Uterus (tissue), 2 donors: ENCODE measurements around the gene CDRT15L2.

Source experiments
- POLR2A ChIP-seq, 2 donors: fragments of 450-650 bp; IDR thresholded peaks; one replicate each; pipeline ENCODE4 v1.6.1; 2016; ENCODE audit warnings: antibody characterized with exemption in 2 of 2, mild to moderate bottlenecking in 1 of 2, moderate library complexity in 1 of 2
- TF ChIP-seq, protein P1 (sequence below), 4 experiments: fragments of 200-600 bp in 2 of 4; fragments of 450-650 bp in 2 of 4; sonication (generic) in 2 of 4; IDR thresholded peaks; one replicate each; pipeline ENCODE4 v1.5.1; 2016 to 2019; ENCODE audit warnings: antibody characterized with exemption in 4 of 4, mild to moderate bottlenecking in 2 of 4, moderate library complexity in 1 of 4

DNA sequence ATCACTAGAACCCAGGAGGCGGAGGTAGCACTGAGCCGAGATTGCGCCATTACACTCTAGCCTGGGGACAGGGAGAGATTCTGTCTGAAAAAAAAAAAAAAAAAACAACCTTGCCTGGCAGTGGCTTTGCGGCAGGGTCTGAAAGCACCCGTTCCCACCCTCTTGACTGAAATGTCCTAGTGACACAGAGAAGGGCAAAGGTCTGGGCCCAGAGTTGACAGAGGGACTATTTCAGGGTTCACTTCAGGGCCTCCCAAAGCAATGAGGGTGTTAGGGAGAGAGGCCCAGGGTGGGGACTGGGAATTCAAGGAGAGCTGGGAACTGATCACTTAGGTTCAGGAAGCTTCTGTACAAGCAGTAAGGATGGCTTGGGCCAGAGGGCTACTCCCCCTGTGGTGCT is 13.8 kb upstream of the CDRT15L2 start:
- TF ChIP-seq, protein P1, sequence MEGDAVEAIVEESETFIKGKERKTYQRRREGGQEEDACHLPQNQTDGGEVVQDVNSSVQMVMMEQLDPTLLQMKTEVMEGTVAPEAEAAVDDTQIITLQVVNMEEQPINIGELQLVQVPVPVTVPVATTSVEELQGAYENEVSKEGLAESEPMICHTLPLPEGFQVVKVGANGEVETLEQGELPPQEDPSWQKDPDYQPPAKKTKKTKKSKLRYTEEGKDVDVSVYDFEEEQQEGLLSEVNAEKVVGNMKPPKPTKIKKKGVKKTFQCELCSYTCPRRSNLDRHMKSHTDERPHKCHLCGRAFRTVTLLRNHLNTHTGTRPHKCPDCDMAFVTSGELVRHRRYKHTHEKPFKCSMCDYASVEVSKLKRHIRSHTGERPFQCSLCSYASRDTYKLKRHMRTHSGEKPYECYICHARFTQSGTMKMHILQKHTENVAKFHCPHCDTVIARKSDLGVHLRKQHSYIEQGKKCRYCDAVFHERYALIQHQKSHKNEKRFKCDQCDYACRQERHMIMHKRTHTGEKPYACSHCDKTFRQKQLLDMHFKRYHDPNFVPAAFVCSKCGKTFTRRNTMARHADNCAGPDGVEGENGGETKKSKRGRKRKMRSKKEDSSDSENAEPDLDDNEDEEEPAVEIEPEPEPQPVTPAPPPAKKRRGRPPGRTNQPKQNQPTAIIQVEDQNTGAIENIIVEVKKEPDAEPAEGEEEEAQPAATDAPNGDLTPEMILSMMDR (IDR thresholded peaks at IDR 0.05): no peak
- no peak for TF ChIP-seq POLR2A (IDR thresholded peaks at IDR 0.05)
